Chondrocyte (in vitro differentiated cells): ENCODE results near the gene NXPH3. TPM values are rescaled to one million over a fixed set of nuclear protein-coding genes. Genes with fewer than 3 reads are reported as not detected.
"Not testable (repeated sequence)": the region's sequence is repeated elsewhere in the genome, so short reads cannot be mapped to it uniquely, and the experiment has no call there.

ENCODE experiments used
- DNase-seq: peaks from one replicate; pipeline ENCODE4 v3.0.0; 2021; ENCODE audit warnings: mixed read lengths, low spot score
- H3K27ac Mint-ChIP-seq: one replicate; pipeline ENCODE4 v1.8.0; 2021; ENCODE audit warnings: mild to moderate bottlenecking, moderate library complexity, mixed read lengths; ENCODE audit not compliant: unreplicated experiment
- H3K27me3 Mint-ChIP-seq: 2 replicates; pipeline ENCODE4 v1.8.0; 2021; ENCODE audit warnings: low read depth, mixed read lengths
- H3K36me3 Mint-ChIP-seq: 2 replicates; pipeline ENCODE4 v1.8.0; 2021; ENCODE audit warnings: low read depth, mixed read lengths
- H3K4me1 Mint-ChIP-seq: 2 replicates; pipeline ENCODE4 v1.8.0; 2021; ENCODE audit warnings: low read depth, mild to moderate bottlenecking, mixed read lengths
- H3K4me3 Mint-ChIP-seq: one replicate; pipeline ENCODE4 v1.8.0; 2021; ENCODE audit warnings: mild to moderate bottlenecking, moderate library complexity, mixed read lengths; ENCODE audit not compliant: unreplicated experiment
- H3K9me3 Mint-ChIP-seq: 2 replicates; pipeline ENCODE4 v1.8.0; 2021; ENCODE audit warnings: low read depth, mixed read lengths
- total RNA-seq: library from RNA; stranded (reverse); gene quantifications from 3 replicates; pipeline ENCODE4 v1.2.1, GENCODE V29; 2021
- TF ChIP-seq, protein P1 (sequence below): fragments of 200-600 bp; sonication (generic); IDR thresholded peaks from 2 replicates; pipeline ENCODE4 v1.5.0; 2021; ENCODE audit warnings: antibody characterized with exemption, mild to moderate bottlenecking, moderate library complexity

The NXPH3 gene
- total RNA-seq, 1 donor from 2014 or later = 4.5 TPM

DNA sequence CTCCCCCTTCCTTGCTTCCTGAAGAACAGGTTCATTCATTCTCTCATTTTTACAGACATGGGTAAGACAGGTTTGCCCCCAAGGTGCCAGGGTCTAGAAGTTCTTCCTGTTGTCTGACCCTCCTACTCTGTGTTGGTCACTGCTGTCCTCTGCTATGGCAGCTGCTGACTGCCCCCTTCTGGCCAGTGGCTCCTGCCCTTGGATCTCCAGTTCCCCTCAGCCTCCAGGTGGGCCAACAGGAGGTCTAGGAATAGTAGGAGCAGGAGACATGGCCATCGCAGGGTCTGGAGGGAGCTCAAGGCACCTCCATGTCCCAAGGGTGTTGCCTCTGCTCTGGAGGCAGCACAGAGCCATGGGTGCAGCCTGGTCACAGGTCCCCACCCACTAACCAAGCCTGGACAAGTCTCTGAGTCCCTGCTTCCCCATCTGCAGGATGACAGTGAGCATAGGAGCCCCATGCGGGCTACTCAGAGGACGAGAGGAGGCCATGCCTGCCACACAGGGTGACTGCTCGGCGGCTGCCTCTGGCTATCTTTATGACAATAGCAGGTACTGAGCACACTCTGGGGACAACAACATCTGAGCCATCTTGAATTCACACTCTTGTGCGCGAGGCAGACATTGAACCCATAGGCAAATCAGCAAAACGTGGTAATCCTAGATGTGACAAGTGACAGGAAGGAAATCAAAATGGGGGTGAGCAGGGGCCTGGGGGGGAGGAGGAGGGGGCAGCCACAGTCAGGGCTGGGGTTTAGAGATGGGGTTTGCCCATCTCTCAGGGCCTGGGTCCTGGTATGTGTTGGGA lies 27.0 kb upstream of the NXPH3 start:
- peaks cover 21% of the 10 kb centered on the region for H3K4me1 Mint-ChIP-seq
- no peak for DNase-seq
- no peaks in the 10 kb centered on the region for H3K36me3 Mint-ChIP-seq
- H3K27ac Mint-ChIP-seq = no peak overlapping the region
- H3K4me3 Mint-ChIP-seq = no peak overlapping the region
- no peaks in the 10 kb centered on the region for H3K9me3 Mint-ChIP-seq
- H3K27me3 Mint-ChIP-seq = peaks cover 5% of the 10 kb centered on the region
- TF ChIP-seq, protein P1, sequence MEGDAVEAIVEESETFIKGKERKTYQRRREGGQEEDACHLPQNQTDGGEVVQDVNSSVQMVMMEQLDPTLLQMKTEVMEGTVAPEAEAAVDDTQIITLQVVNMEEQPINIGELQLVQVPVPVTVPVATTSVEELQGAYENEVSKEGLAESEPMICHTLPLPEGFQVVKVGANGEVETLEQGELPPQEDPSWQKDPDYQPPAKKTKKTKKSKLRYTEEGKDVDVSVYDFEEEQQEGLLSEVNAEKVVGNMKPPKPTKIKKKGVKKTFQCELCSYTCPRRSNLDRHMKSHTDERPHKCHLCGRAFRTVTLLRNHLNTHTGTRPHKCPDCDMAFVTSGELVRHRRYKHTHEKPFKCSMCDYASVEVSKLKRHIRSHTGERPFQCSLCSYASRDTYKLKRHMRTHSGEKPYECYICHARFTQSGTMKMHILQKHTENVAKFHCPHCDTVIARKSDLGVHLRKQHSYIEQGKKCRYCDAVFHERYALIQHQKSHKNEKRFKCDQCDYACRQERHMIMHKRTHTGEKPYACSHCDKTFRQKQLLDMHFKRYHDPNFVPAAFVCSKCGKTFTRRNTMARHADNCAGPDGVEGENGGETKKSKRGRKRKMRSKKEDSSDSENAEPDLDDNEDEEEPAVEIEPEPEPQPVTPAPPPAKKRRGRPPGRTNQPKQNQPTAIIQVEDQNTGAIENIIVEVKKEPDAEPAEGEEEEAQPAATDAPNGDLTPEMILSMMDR = peak; percentile 81

DNA sequence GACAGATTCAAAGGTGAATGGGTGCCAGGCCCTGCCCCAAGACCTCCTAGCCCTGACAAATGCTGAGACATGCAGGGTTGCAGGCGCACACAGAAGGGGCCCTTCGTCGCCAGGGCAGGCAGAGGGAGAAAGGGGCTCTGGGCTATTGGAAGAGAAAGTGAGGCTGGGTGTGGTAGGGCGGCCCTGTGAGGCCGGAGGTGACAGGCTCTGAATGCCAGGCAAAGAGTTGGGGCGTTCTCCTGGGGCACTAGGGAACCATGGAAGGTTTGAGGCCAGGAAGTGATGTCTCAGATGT lies 26.4 kb upstream of the NXPH3 start:
- H3K27me3 Mint-ChIP-seq = peaks cover 5% of the 10 kb centered on the region
- no peak overlapping the region for H3K27ac Mint-ChIP-seq
- no peak overlapping the region for H3K4me3 Mint-ChIP-seq
- no peak for DNase-seq
- no peaks in the 10 kb centered on the region for H3K36me3 Mint-ChIP-seq
- H3K9me3 Mint-ChIP-seq = no peaks in the 10 kb centered on the region
- TF ChIP-seq, protein P1 = no peak
- peaks cover 21% of the 10 kb centered on the region for H3K4me1 Mint-ChIP-seq

DNA sequence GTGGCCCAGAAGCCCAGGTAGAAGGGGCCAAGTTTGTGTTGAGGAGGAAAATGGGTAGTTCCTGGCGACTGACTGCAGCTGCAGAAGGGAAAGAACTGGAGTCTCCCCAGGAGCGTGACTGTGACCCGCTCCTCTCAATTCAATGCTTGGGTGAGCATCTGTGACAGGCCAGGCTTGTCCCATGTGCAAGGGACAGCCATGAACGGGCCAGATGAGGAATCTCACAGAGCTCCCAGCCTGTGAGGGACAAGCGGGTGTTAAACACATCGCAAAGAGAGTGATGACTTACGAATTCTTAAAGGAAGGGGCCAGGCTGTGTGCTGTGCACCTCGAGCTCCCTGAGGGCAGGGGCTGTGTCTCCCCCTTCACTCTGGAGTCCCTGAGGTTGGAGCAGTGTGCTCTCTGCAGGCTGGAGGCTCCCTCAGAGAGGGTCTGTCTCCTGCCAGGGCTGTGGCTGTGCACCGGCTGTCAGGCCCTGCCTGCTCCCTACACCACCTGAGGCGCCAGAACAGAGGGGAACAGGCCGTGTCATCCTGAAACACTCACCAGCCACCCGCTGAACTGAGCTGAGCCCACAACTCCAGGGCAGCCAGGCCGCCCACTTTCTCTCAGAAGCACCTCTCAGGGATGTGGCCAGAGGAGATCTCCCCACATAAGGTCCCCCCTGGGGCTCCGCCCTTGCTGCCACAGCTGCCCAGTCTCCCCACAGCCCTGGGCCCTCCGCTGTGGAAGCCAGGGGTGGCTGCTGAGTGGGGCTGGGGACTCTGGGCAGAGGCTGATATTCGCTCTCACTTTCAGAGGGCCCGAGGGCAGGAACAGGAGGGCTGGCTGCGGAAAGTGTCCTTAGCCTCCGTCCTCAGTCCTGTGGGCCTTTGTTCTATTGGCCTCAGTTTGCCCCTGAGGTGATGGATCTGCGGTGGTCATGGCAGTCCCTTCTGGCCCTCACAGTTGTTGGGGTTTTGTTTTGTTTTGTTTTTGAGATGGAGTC lies 25.7 kb upstream of the NXPH3 start:
- Mint-ChIP-seq H3K36me3 (no peaks in the 10 kb centered on the region), H3K9me3 (no peaks in the 10 kb centered on the region), H3K4me1 (peaks cover 21% of the 10 kb centered on the region), H3K27me3 (peaks cover 5% of the 10 kb centered on the region), H3K27ac (no peak overlapping the region), H3K4me3 (no peak overlapping the region)
- TF ChIP-seq, protein P1 = no peak
- DNase-seq = no peak

DNA sequence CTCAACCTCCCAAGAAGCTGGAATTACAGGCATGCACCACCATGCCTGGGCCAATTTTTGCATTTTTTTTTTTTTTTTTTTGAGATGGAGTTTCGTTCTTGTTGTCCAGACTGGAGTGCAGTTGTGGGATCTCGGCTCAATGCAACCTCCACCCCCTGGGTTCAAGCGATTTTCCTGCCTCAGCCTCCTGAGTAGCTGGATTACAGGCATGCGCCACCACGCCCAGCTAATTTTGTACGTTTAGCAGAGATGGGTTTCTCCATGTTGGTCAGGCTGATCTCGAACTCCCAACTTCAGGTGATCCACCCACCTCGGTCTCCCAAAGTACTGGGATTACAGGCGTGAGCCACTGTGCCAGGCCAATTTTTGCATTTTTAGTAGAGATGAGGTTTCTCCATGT lies 24.9 kb upstream of the NXPH3 start:
- H3K4me3 Mint-ChIP-seq, H3K27me3 Mint-ChIP-seq: not testable (repeated sequence)

DNA sequence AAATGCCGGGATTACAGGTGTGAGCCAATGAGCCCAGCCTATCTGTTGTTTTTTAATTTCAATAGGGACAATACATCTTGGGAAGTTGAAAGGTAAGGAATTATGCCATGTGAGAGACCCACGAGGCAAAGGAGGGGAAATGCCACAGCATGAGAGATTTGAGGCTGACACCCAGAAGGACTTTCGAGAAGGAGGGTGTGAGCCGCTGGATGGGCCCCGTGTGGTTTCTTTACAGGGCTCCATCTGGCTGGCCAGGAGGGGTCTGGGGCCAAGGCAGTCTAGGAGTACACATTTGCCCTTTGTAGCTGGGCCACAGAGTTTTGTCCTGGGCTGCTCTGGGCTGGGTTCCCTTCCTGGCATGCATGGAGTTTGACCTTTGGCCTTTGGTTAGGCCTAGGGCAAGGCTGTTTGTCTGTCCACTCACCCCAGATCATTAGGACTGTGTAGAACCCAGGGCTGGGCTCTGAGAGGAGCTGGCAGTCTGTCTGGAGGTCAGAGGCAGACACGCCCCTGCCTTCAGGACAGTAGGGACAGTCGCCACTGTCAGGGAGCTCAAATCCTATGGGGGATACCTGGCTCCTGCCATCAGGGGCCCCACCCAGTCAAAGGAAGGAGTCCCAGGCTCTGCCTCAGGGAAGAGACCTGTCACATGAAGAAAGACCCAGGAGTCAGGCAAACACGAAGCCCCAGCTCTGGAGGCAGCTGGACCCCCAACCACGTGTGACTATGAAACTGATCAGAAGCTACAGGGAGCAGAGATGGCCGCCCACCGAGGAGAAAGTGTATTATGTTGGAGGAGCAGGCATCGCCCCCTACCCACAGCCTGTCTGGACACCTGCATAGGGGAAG lies 24.2 kb upstream of the NXPH3 start:
- no peak for DNase-seq
- Mint-ChIP-seq H3K27me3 (peaks cover 5% of the 10 kb centered on the region), H3K4me1 (peaks cover 27% of the 10 kb centered on the region), H3K9me3 (no peaks in the 10 kb centered on the region), H3K27ac (no peak overlapping the region), H3K4me3 (no peak overlapping the region), H3K36me3 (no peaks in the 10 kb centered on the region)
- TF ChIP-seq, protein P1 = no peak

More for the DNA sequence above, 24.9 kb upstream of the NXPH3 start:
- DNase-seq, H3K9me3 Mint-ChIP-seq, H3K36me3 Mint-ChIP-seq, H3K27ac Mint-ChIP-seq: not testable (repeated sequence)
- peaks cover 21% of the 10 kb centered on the region for H3K4me1 Mint-ChIP-seq
